Testis (tissue), 3 donors: ENCODE measurements around the gene TMEM9B. TPM values are rescaled to one million over a fixed set of nuclear protein-coding genes. Genes with fewer than 3 reads are reported as not detected.

ENCODE experiments used
- DNase-seq: peaks from one replicate; pipeline ENCODE4 v3.0.0-alpha.2; 2019
- H3K27ac ChIP-seq, 2 donors: fragments of 200-600 bp; sonication (generic); one replicate each; pipeline ENCODE4 v1.5.1; 2019
- H3K27me3 ChIP-seq: fragments of 200-600 bp; sonication (generic); one replicate; pipeline ENCODE4 v1.5.1; 2019
- H3K36me3 ChIP-seq: fragments of 200-600 bp; sonication (generic); one replicate; pipeline ENCODE4 v1.5.1; 2017; ENCODE audit warnings: low read depth; ENCODE audit errors: missing control alignments
- H3K4me1 ChIP-seq: fragments of 200-600 bp; sonication (generic); one replicate; pipeline ENCODE4 v1.5.1; 2019
- H3K4me3 ChIP-seq, 2 donors: fragments of 200-600 bp; sonication (generic); one replicate each; pipeline ENCODE4 v1.5.1; 2017 to 2019
- H3K9me3 ChIP-seq: fragments of 200-600 bp; sonication (generic); one replicate; pipeline ENCODE4 v1.5.1; 2017
- POLR2A ChIP-seq: fragments of 450-650 bp; IDR thresholded peaks from one replicate; pipeline ENCODE4 v1.6.1; 2017; ENCODE audit warnings: antibody characterized with exemption, mild to moderate bottlenecking, moderate library complexity
- WGBS, 2 donors: methylation state at CpG; one replicate each; pipeline ENCODE4 v1.1.5; 2018; 5-methylcytosine and 5-hydroxymethylcytosine counted together
- intact Hi-C: fragments of 100-400 bp; cut with DNase I; formaldehyde crosslinking; loops from one replicate; pipeline ENCODE4 v1.15.1; 2023; ENCODE audit warnings: low total_unique reads
- polyA plus RNA-seq: library from polyadenylated mRNA; stranded (reverse); fragments of 350-450 nt; fragmentation: Illumina TruSeq; extraction: RNeasy Lipid Tissue Mini Kit (QIAGEN cat#74804); gene quantifications from one replicate; pipeline ENCODE4 v1.2.3, GENCODE V29; 2014; ENCODE audit warnings: low read depth, low replicate concordance; ENCODE audit not compliant: insufficient read depth
- total RNA-seq, 2 donors: library from RNA; depleted of rRNA; stranded (reverse); fragments of >200 nt; gene quantifications; one replicate each; pipeline ENCODE4 v1.2.3, GENCODE V29; 2016
- TF ChIP-seq, protein P1 (sequence below), 3 experiments: fragments of 450-650 bp in 2 of 3; fragments of 200-600 bp in 1 of 3; sonication (generic) in 1 of 3; IDR thresholded peaks; one replicate each; pipeline ENCODE4 v1.5.1; 2016 to 2019; ENCODE audit warnings: antibody characterized with exemption in 3 of 3, mild to moderate bottlenecking in 2 of 3, moderate library complexity in 1 of 3

TMEM9B gene
- total and polyA plus RNA-seq, 3 donors from 2014 or later, result 43.3 to 55.0 (median 43.5) TPM

DNA sequence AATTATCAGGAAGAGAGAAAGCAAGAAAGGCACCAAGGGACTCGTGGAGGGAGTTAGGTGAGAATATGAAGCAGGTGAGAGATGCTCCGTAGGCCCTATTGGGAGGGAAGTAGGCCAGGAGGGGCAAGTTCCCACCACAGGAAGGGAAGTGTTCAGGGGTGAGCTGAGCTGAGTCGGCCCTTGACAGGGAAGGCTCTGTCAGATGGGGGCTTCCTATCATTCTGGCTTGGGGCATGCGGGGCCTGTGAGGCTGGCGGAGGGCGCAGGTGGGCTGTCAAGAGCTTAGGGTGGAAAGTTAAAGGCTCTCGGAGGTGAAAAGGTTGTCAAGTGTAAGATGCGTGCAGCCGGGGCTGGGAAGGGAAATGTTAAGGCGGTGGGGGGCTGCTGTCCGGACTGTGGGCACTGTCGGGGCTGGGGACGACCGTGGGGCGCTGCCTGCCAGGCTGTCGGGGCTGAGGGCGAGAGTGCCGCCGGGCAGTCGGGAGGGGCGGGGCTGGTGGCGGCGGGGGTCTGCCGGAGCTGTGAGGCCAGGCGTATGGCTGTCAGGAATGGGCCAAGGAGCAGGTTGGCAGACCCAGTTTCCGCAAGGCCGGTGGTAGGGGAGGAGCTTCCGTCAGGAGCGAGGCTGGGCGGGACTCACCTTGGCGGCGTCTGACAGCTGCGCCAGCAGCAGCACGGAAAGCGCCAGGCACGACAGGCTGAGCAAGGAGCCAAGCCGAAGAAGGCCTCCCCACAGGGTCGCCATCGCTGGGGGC lies 496 bp downstream of the TMEM9B start:
- peak; percentile 88 for DNase-seq
- no peaks in the 10 kb centered on the region for H3K9me3 ChIP-seq
- 2% methylated on average over 15 to 38 of the region's 39 CpGs for WGBS, 2 donors
- peak overlapping the region; percentile 81 to 94 for H3K27ac ChIP-seq
- H3K27me3 ChIP-seq, result no peaks in the 10 kb centered on the region
- peak overlapping the region; percentile 82 to 86 for H3K4me3 ChIP-seq
- H3K36me3 ChIP-seq, result no peaks in the 10 kb centered on the region
- peaks cover 22% of the 10 kb centered on the region for H3K4me1 ChIP-seq
- TF ChIP-seq, protein P1, sequence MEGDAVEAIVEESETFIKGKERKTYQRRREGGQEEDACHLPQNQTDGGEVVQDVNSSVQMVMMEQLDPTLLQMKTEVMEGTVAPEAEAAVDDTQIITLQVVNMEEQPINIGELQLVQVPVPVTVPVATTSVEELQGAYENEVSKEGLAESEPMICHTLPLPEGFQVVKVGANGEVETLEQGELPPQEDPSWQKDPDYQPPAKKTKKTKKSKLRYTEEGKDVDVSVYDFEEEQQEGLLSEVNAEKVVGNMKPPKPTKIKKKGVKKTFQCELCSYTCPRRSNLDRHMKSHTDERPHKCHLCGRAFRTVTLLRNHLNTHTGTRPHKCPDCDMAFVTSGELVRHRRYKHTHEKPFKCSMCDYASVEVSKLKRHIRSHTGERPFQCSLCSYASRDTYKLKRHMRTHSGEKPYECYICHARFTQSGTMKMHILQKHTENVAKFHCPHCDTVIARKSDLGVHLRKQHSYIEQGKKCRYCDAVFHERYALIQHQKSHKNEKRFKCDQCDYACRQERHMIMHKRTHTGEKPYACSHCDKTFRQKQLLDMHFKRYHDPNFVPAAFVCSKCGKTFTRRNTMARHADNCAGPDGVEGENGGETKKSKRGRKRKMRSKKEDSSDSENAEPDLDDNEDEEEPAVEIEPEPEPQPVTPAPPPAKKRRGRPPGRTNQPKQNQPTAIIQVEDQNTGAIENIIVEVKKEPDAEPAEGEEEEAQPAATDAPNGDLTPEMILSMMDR (IDR thresholded peaks at IDR 0.05), result no peak
- TF ChIP-seq POLR2A, result no peak
- intact Hi-C loops, result loop anchor here (10.0 kb wide), 1 partner anchor 279 kb away; the partner anchor contains the start of genes RPL27A and TRIM66

GRCh38 chr11:8962841-8963240 lies 1.4 kb downstream of the TMEM9B start:
- H3K27ac ChIP-seq, result no peak overlapping the region
- TF ChIP-seq, protein P1 (IDR thresholded peaks at IDR 0.05), result no peak
- no peak for TF ChIP-seq POLR2A
- no peak for DNase-seq
- no peaks in the 10 kb centered on the region for H3K27me3 ChIP-seq
- H3K4me3 ChIP-seq, result no peak overlapping the region
- intact Hi-C loops, result loop anchor here (10.0 kb wide), 1 partner anchor 278 kb away; the partner anchor contains the start of genes RPL27A and TRIM66
- no peaks in the 10 kb centered on the region for H3K36me3 ChIP-seq
- 10 to 16% methylated on average over 2 of the region's 2 CpGs for WGBS, 2 donors
- peaks cover 22% of the 10 kb centered on the region for H3K4me1 ChIP-seq
- H3K9me3 ChIP-seq, result no peaks in the 10 kb centered on the region

GRCh38 chr11:8961401-8961800 lies 2.8 kb downstream of the TMEM9B start:
- peak overlapping the region in 1 of 2 donors; percentile 4 for H3K27ac ChIP-seq
- peaks cover 22% of the 10 kb centered on the region for H3K4me1 ChIP-seq
- WGBS, 2 donors, result 61 to 70% methylated on average over 2 of the region's 2 CpGs
- intact Hi-C loops, result loop anchor here (10.0 kb wide), 1 partner anchor 277 kb away; the partner anchor contains the start of genes RPL27A and TRIM66
- no peaks in the 10 kb centered on the region for H3K9me3 ChIP-seq
- no peaks in the 10 kb centered on the region for H3K27me3 ChIP-seq
- DNase-seq, result no peak
- TF ChIP-seq, protein P1 (IDR thresholded peaks at IDR 0.05), result no peak
- no peak for TF ChIP-seq POLR2A
- H3K4me3 ChIP-seq, result no peak overlapping the region
- H3K36me3 ChIP-seq, result no peaks in the 10 kb centered on the region

DNA sequence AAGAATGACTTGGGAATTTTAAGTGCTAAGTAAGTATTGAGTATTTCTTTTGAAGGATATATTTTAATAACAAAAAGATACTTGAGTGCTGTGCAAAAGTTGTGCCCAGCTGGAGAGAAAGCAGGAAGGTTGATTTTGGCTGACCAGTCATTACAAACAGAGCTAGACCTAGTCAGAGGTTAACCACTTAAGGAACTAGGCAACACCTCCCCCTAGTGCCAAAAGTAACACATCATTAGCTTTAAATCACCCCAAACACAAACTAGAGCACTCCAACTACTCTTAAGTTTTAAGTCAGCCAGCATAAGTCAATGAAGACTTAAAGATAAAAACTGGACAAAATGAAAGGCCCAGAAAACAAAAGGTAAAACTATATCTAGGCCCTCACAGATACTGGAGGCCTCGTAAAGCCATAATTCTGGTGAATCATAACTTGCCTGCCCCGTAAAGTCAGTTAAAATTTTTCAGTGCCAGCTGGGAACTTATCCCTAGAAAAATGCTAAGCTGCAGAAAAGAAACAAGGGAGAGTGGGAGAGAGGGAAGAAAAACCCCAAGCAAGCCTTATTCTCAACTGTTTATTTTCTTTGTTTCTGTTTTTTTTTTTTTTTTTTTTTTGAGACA lies 4.6 kb downstream of the TMEM9B start:
- peak overlapping the region in 1 of 2 donors; percentile 69 for H3K27ac ChIP-seq
- H3K4me3 ChIP-seq, result no peak overlapping the region
- no peaks in the 10 kb centered on the region for H3K9me3 ChIP-seq
- no peaks in the 10 kb centered on the region for H3K36me3 ChIP-seq
- intact Hi-C loops, result loop anchor here (10.0 kb wide), 1 partner anchor 275 kb away; the partner anchor contains the start of genes RPL27A and TRIM66
- WGBS, 2 donors, result 13 to 43% methylated on average over 2 of the region's 2 CpGs
- TF ChIP-seq, protein P1 (IDR thresholded peaks at IDR 0.05), result peak; percentile 46 to 55 (median 52)
- TF ChIP-seq POLR2A, result no peak
- H3K4me1 ChIP-seq, result peaks cover 22% of the 10 kb centered on the region
- peak; percentile 51 for DNase-seq
- H3K27me3 ChIP-seq, result no peaks in the 10 kb centered on the region
